H1 (cell line): ENCODE data around the gene TPO. TPM values are rescaled to one million over a fixed set of nuclear protein-coding genes. Genes with fewer than 3 reads are reported as not detected.

Experiments
- EZH2 ChIP-seq: fragments of 200-600 bp; sonication (generic); IDR thresholded peaks from 2 replicates; pipeline ENCODE4 v1.7.1; 2012; ENCODE audit warnings: low read depth, mild to moderate bottlenecking, moderate library complexity, low read length, inconsistent platforms; ENCODE audit not compliant: severe bottlenecking
- GABPA ChIP-seq: IDR thresholded peaks from 2 replicates; pipeline ENCODE4 v1.6.1; 2011; ENCODE audit warnings: mild to moderate bottlenecking, low read length, moderate library complexity, borderline replicate concordance; ENCODE audit not compliant: insufficient read depth
- JUN ChIP-seq: IDR thresholded peaks from 2 replicates; pipeline ENCODE4 v1.6.1; 2011; ENCODE audit warnings: low read depth, mild to moderate bottlenecking, improper control_type of control experiment, low read length
- RXRA ChIP-seq: IDR thresholded peaks from 2 replicates; pipeline ENCODE4 v1.6.1; 2011; ENCODE audit warnings: low read depth, mild to moderate bottlenecking, low read length, moderate library complexity; ENCODE audit not compliant: insufficient read depth
- YY1 ChIP-seq: IDR thresholded peaks from 2 replicates; pipeline ENCODE4 v1.6.1; 2011; ENCODE audit warnings: low read depth, mild to moderate bottlenecking, low read length
- polyA plus RNA-seq, 7 experiments: library from polyadenylated mRNA; depleted of rRNA in 3 of 7; stranded (reverse) in 5 of 7; unstranded in 2 of 7; fragments of >200 nt in 5 of 7; fragments of 200-250 nt in 2 of 7; gene quantifications; 1 replicate in 5 of 7; 2 replicates in 1 of 7; 4 replicates in 1 of 7; pipeline versions ENCODE4 v1.2.1 to v1.2.3, GENCODE V29; 2011 to 2013; ENCODE audit warnings: missing spikeins in 2 of 7, mixed read lengths in 2 of 7
- total RNA-seq: library from RNA; stranded (reverse); fragmentation: NEBNext Ultra II Directional; extraction: Animal tissue kit (Norgen Biotek cat#: 25700); gene quantifications from 2 replicates; pipeline ENCODE4 v1.2.1, GENCODE V29; 2021

Gene TPO
- total and polyA plus RNA-seq, 2 of the 8 experiments (the other 6 are each of a cell fraction or from before 2014, with no cell fraction given) = not detected

GRCh38 chr2:1406434-1406833 lies 6.8 kb upstream of the TPO start (continued):
- no peak for TF ChIP-seq JUN
- TF ChIP-seq YY1 = no peak
- TF ChIP-seq GABPA = no peak
- no peak for TF ChIP-seq RXRA
- TF ChIP-seq EZH2 = no peak
